H1 (cell line): Measurements from ENCODE around the gene AHCY. TPM values are rescaled to one million over a fixed set of nuclear protein-coding genes. Genes with fewer than 3 reads are reported as not detected.

Experiments
- CTCF ChIA-PET: fragments of 300-600 bp; sonication (Branson Sonifier 250); formaldehyde crosslinking; loops from one replicate; lab custom pipeline; 2021; ENCODE audit not compliant: partially characterized antibody; lab: Charles Lee
- POLR2A ChIA-PET: fragments of 300-600 bp; sonication (Branson Sonifier 250); formaldehyde crosslinking; loops from one replicate; lab custom pipeline; 2021; ENCODE audit warnings: inconsistent platforms; ENCODE audit not compliant: partially characterized antibody; lab: Charles Lee
- DNase-seq, 2 experiments: peaks; one replicate each; pipeline versions ENCODE4 v3.0.0 to v3.0.0-alpha.2; 2010 to 2022; ENCODE audit warnings: low spot score in 2 of 2, low read depth in 1 of 2, mixed read lengths in 1 of 2
- FAIRE-seq: peaks from 2 replicates; lab custom pipeline; 2011; peaks lifted over from hg19 to GRCh38; lab: Jason Lieb, UNC
- H2AFZ ChIP-seq: 2 replicates; pipeline ENCODE4 v1.8.1; 2012; ENCODE audit warnings: low read length, inconsistent platforms
- H2AK5ac ChIP-seq: 2 replicates; pipeline ENCODE4 v1.6.1; 2013; ENCODE audit warnings: low read depth, low read length
- H2BK120ac ChIP-seq: replicated peaks from 2 replicates; pipeline ENCODE3; 2013; ENCODE audit warnings: low read depth, low read length, inconsistent platforms
- H2BK12ac ChIP-seq: 2 replicates; pipeline ENCODE4 v1.6.1; 2013; ENCODE audit warnings: low read depth, low read length
- H2BK15ac ChIP-seq: 2 replicates; pipeline ENCODE4 v1.6.1; 2013; ENCODE audit warnings: low read length
- H2BK20ac ChIP-seq: 2 replicates; pipeline ENCODE4 v1.6.1; 2013; ENCODE audit warnings: low read length
- H2BK5ac ChIP-seq: 2 replicates; pipeline ENCODE4 v1.6.1; 2013; ENCODE audit warnings: low read depth, low read length
- H3K14ac ChIP-seq: 2 replicates; pipeline ENCODE4 v1.6.1; 2013; ENCODE audit warnings: inconsistent platforms; ENCODE audit not compliant: insufficient read length
- H3K18ac ChIP-seq: 2 replicates; pipeline ENCODE4 v1.6.1; 2013; ENCODE audit warnings: low read length; ENCODE audit errors: extremely low read depth
- H3K23ac ChIP-seq: 2 replicates; pipeline ENCODE4 v1.6.1; 2013; ENCODE audit warnings: inconsistent platforms; ENCODE audit not compliant: insufficient read length
- H3K23me2 ChIP-seq: 2 replicates; pipeline ENCODE4 v1.6.1; 2013; ENCODE audit warnings: low read depth, low read length
- H3K27ac ChIP-seq: 2 replicates; pipeline ENCODE4 v1.6.1; 2011; ENCODE audit warnings: low read depth, low read length, inconsistent platforms
- H3K27me3 ChIP-seq, 4 experiments: replicated peaks in 1 of 4; 1 replicate in 1 of 4; 2 replicates in 3 of 4; pipeline versions ENCODE4 v1.6.1 to v1.8.1; 2011 to 2013; ENCODE audit warnings: low read length in 3 of 4, mild to moderate bottlenecking in 3 of 4, inconsistent platforms in 2 of 4, mixed read lengths in 2 of 4, moderate library complexity in 1 of 4; ENCODE audit not compliant: control insufficient read depth in 3 of 4, insufficient read depth in 3 of 4; ENCODE audit errors: extremely low read depth in 1 of 4
- H3K36me3 ChIP-seq, 4 experiments: 2 replicates each; pipeline versions ENCODE4 v1.6.1 to v1.8.1; 2011 to 2013; ENCODE audit warnings: mild to moderate bottlenecking in 4 of 4, low read length in 3 of 4, moderate library complexity in 2 of 4, control low read depth in 1 of 4, inconsistent platforms in 1 of 4; ENCODE audit not compliant: insufficient read depth in 4 of 4, control insufficient read depth in 2 of 4
- H3K4ac ChIP-seq: replicated peaks from 2 replicates; pipeline ENCODE3; 2013; ENCODE audit warnings: low read length, low read depth, mixed read lengths, inconsistent platforms; ENCODE audit not compliant: insufficient read length
- H3K4me1 ChIP-seq, 4 experiments: replicated peaks in 1 of 4; 1 replicate in 1 of 4; 2 replicates in 3 of 4; pipeline versions ENCODE4 v1.6.1 to v1.8.1; 2011 to 2013; ENCODE audit warnings: low read length in 3 of 4, inconsistent platforms in 2 of 4, mixed read lengths in 1 of 4; ENCODE audit not compliant: insufficient read depth in 4 of 4, control insufficient read depth in 3 of 4
- H3K4me2 ChIP-seq, 2 experiments: 2 replicates each; pipeline versions ENCODE4 v1.6.1 to v1.8.1; 2011 to 2013; ENCODE audit warnings: low read depth in 2 of 2, low read length in 2 of 2, control low read depth in 1 of 2, inconsistent platforms in 1 of 2, mild to moderate bottlenecking in 1 of 2; ENCODE audit not compliant: insufficient read depth in 1 of 2
- H3K4me3 ChIP-seq, 4 experiments: fragments of 200-600, 300-600 bp in 1 of 4; sonication (generic), shearing (Covaris generic), sonication (Bioruptor Twin) in 1 of 4; 2 replicates each; pipeline versions ENCODE4 v1.5.1 to v1.8.1; 2011 to 2016; ENCODE audit warnings: low read length in 4 of 4, low read depth in 3 of 4, control low read depth in 2 of 4, inconsistent platforms in 2 of 4, mild to moderate bottlenecking in 2 of 4, mixed read lengths in 1 of 4, moderate library complexity in 1 of 4; ENCODE audit not compliant: insufficient read depth in 2 of 4; ENCODE audit errors: extremely low read depth in 1 of 4
- H3K56ac ChIP-seq: replicated peaks from 2 replicates; pipeline ENCODE3; 2013; ENCODE audit warnings: low read depth, mild to moderate bottlenecking, mixed read lengths, low read length, inconsistent platforms; ENCODE audit not compliant: insufficient read length
- H3K79me1 ChIP-seq: 2 replicates; pipeline ENCODE4 v1.6.1; 2013; ENCODE audit warnings: low read depth, low read length, control low read depth
- H3K79me2 ChIP-seq, 2 experiments: 2 replicates each; pipeline versions ENCODE4 v1.6.1 to v1.8.1; 2012 to 2013; ENCODE audit warnings: low read length in 2 of 2, mild to moderate bottlenecking in 2 of 2, inconsistent platforms in 1 of 2; ENCODE audit not compliant: insufficient read depth in 2 of 2, control insufficient read depth in 1 of 2
- H3K9ac ChIP-seq, 4 experiments: replicated peaks in 1 of 4; 1 replicate in 1 of 4; 2 replicates in 3 of 4; pipeline versions ENCODE4 v1.6.1 to v1.8.1; 2011 to 2013; ENCODE audit warnings: low read depth in 3 of 4, low read length in 3 of 4, control low read depth in 2 of 4, mild to moderate bottlenecking in 2 of 4, moderate library complexity in 2 of 4, inconsistent platforms in 1 of 4; ENCODE audit errors: extremely low read depth in 1 of 4
- H3K9me3 ChIP-seq, 2 experiments: 2 replicates each; pipeline versions ENCODE4 v1.6.1 to v1.8.1; 2012 to 2013; ENCODE audit warnings: mild to moderate bottlenecking in 2 of 2, moderate library complexity in 2 of 2, control low read depth in 1 of 2, inconsistent platforms in 1 of 2, low read depth in 1 of 2, low read length in 1 of 2, mixed read lengths in 1 of 2; ENCODE audit not compliant: insufficient read depth in 2 of 2
- H4K20me1 ChIP-seq, 2 experiments: replicated peaks in 1 of 2; 2 replicates each; pipeline versions ENCODE3 to v1.8.1; 2011 to 2013; ENCODE audit warnings: inconsistent platforms in 2 of 2, low read length in 2 of 2, mild to moderate bottlenecking in 1 of 2; ENCODE audit not compliant: insufficient read depth in 2 of 2, control insufficient read depth in 1 of 2
- H4K5ac ChIP-seq: 2 replicates; pipeline ENCODE4 v1.6.1; 2013; ENCODE audit warnings: low read length, low read depth, mixed read lengths, inconsistent platforms; ENCODE audit not compliant: insufficient read length
- H4K8ac ChIP-seq: 2 replicates; pipeline ENCODE4 v1.8.0; 2013; ENCODE audit warnings: mild to moderate bottlenecking, moderate library complexity, low read length, inconsistent platforms; ENCODE audit not compliant: insufficient read depth; ENCODE audit errors: extremely low read depth
- H4K91ac ChIP-seq: replicated peaks from 2 replicates; pipeline ENCODE3; 2013; ENCODE audit warnings: low read length, mixed read lengths, inconsistent platforms; ENCODE audit not compliant: insufficient read length
- CBX5 ChIP-seq: fragments of 300-800, 300-1000 bp; sonication (generic); IDR thresholded peaks from 2 replicates; pipeline ENCODE4 v1.7.1; 2016; ENCODE audit warnings: antibody characterized with exemption, low read length, low read depth
- CEBPB ChIP-seq: IDR thresholded peaks from 2 replicates; pipeline ENCODE4 v1.6.1; 2012; ENCODE audit warnings: low read depth, low read length
- HDAC6 ChIP-seq: IDR thresholded peaks from one replicate; pipeline ENCODE4 v1.7.1; 2012; ENCODE audit warnings: low read depth, mild to moderate bottlenecking, inconsistent platforms, low read length, moderate library complexity
- JUND ChIP-seq: IDR thresholded peaks from 2 replicates; pipeline ENCODE4 v1.6.1; 2011; ENCODE audit warnings: mild to moderate bottlenecking, improper control_type of control experiment, low read length
- KDM1A ChIP-seq: fragments of 200-600, 300-600 bp; sonication (generic); IDR thresholded peaks from 2 replicates; pipeline ENCODE4 v1.7.1; 2016; ENCODE audit warnings: mild to moderate bottlenecking, low read length, borderline replicate concordance
- KDM5A ChIP-seq: fragments of 200-600 bp; IDR thresholded peaks from 2 replicates; pipeline ENCODE4 v1.7.1; 2012; ENCODE audit warnings: mild to moderate bottlenecking, low read length, inconsistent platforms, mixed read lengths
- NRF1 ChIP-seq: IDR thresholded peaks from 2 replicates; pipeline ENCODE4 v1.6.1; 2011; ENCODE audit warnings: mild to moderate bottlenecking, low read depth, low read length, improper control_type of control experiment
- POLR2AphosphoS5 ChIP-seq: IDR thresholded peaks from 2 replicates; pipeline ENCODE4 v1.6.1; 2011; ENCODE audit warnings: low read depth, low read length
- RAD21 ChIP-seq, 2 experiments: IDR thresholded peaks in 1 of 2; conservative IDR thresholded peaks in 1 of 2; 2 replicates each; pipeline ENCODE4 v1.6.1; 2011; ENCODE audit warnings: low read depth in 2 of 2, low read length in 2 of 2, improper control_type of control experiment in 1 of 2, inconsistent platforms in 1 of 2, mild to moderate bottlenecking in 1 of 2, moderate library complexity in 1 of 2
- SIRT6 ChIP-seq: IDR thresholded peaks from one replicate; pipeline ENCODE4 v1.7.1; 2012; ENCODE audit warnings: low read length, inconsistent platforms
- SIX5 ChIP-seq: IDR thresholded peaks from 2 replicates; pipeline ENCODE4 v1.6.1; 2011; ENCODE audit warnings: mild to moderate bottlenecking, low read depth, low read length
- SP1 ChIP-seq: IDR thresholded peaks from 2 replicates; pipeline ENCODE4 v1.6.1; 2011; ENCODE audit warnings: low read depth, low read length
- SUZ12 ChIP-seq: fragments of 200-600 bp; sonication (generic); IDR thresholded peaks from 2 replicates; pipeline ENCODE4 v1.6.1; 2012; ENCODE audit warnings: mild to moderate bottlenecking, inconsistent platforms, low read length, moderate library complexity, mixed read lengths
- TAF7 ChIP-seq: optimal IDR thresholded peaks from 2 replicates; pipeline ENCODE3; 2011; ENCODE audit warnings: low read depth, mild to moderate bottlenecking, inconsistent platforms, low read length, moderate library complexity, borderline replicate concordance
- ZNF274 ChIP-seq: IDR thresholded peaks from 2 replicates; pipeline ENCODE4 v1.7.0; 2012; ENCODE audit warnings: low read length, borderline replicate concordance; ENCODE audit errors: extremely low read depth
- WGBS, 2 experiments: shearing (Covaris generic) in 1 of 2; methylation state at CpG; one replicate each; pipeline versions ENCODE4 v1.1.6 to v1.1.7; 2013 to 2015; ENCODE audit warnings: low lambda C conversion rate in 2 of 2, mixed read lengths in 2 of 2, inconsistent platforms in 1 of 2, low coverage in 1 of 2, missing lambda C conversion rate in 1 of 2; ENCODE audit not compliant: insufficient replicate concordance in 2 of 2, insufficient coverage in 1 of 2, insufficient read length in 1 of 2; ENCODE audit errors: extremely low coverage in 1 of 2, missing lambda C conversion rate in 1 of 2; 5-methylcytosine and 5-hydroxymethylcytosine counted together
- polyA plus RNA-seq, 7 experiments: library from polyadenylated mRNA; depleted of rRNA in 3 of 7; stranded (reverse) in 5 of 7; unstranded in 2 of 7; fragments of >200 nt in 5 of 7; fragments of 200-250 nt in 2 of 7; gene quantifications; 1 replicate in 5 of 7; 2 replicates in 1 of 7; 4 replicates in 1 of 7; pipeline versions ENCODE4 v1.2.1 to v1.2.3, GENCODE V29; 2011 to 2013; ENCODE audit warnings: missing spikeins in 2 of 7, mixed read lengths in 2 of 7
- total RNA-seq: library from RNA; stranded (reverse); fragmentation: NEBNext Ultra II Directional; extraction: Animal tissue kit (Norgen Biotek cat#: 25700); gene quantifications from 2 replicates; pipeline ENCODE4 v1.2.1, GENCODE V29; 2021

AHCY gene
- total and polyA plus RNA-seq, 2 of the 8 experiments (the other 6 are each of a cell fraction or from before 2014, with no cell fraction given), result 404 to 638 TPM

- Histone ChIP-seq H2BK120ac (no peak overlapping the region), H3K56ac (no peak overlapping the region), H3K36me3 (peaks cover 45 to 89% (median 73%) of the 10 kb centered on the region in 4 experiments), H2BK5ac (no peak overlapping the region), H3K27me3 (no peaks in the 10 kb centered on the region), H4K20me1 (peaks cover 8 to 14% of the 10 kb centered on the region in 2 experiments), H3K9me3 (no peaks in the 10 kb centered on the region), H3K4me2 (no peak overlapping the region), H3K23me2 (no peaks in the 10 kb centered on the region), H3K79me2 (no peaks in the 10 kb centered on the region), H3K79me1 (peaks cover 3% of the 10 kb centered on the region; the same call in 1 of the 2 replicates), H4K8ac (no peak overlapping the region), H3K9ac (no peak overlapping the region), H2AFZ (no peak overlapping the region), H3K18ac (no peak overlapping the region), H2AK5ac (no peak overlapping the region), H2BK12ac (no peak overlapping the region), H3K4ac (no peak overlapping the region), H3K4me3 (no peak overlapping the region), H2BK20ac (no peak overlapping the region), H3K27ac (no peak overlapping the region), H3K23ac (no peak overlapping the region), H4K91ac (no peak overlapping the region), H2BK15ac (no peak overlapping the region), H3K14ac (no peak overlapping the region), H3K4me1 (no peaks in the 10 kb centered on the region), H4K5ac (no peak overlapping the region)
- DNase-seq (no peak), FAIRE-seq (no peak)
- CTCF ChIA-PET, result interaction anchor here (1.0 kb wide), 1 partner anchor 16 kb away, joined by 3 read pairs; no protein-coding TSS in a partner anchor
- 92% methylated on average over 1 of the region's 1 CpG; no CpG with 5 or more reads in 1 of the 2 experiments for WGBS, 2 experiments
- POLR2A ChIA-PET, result interaction anchor here (1.0 to 1.2 kb wide), 2 partner anchors 10 to 14 kb away, joined by 3 read pairs; no protein-coding TSS in a partner anchor
- TF ChIP-seq SUZ12 (no peak), SIX5 (no peak), JUND (no peak), HDAC6 (no peak), KDM1A (no peak), SIRT6 (no peak), TAF7 (no peak), SP1 (no peak), ZNF274 (no peak), KDM5A (no peak), RAD21 (IDR thresholded peaks at IDR 0.05 in 1 of 2, conservative IDR thresholded peaks at IDR 0.05 in 1 of 2; ENCODE audit: low read depth in 2 of 2, low read length in 2 of 2) (no peak), CBX5 (no peak), POLR2AphosphoS5 (no peak), CEBPB (no peak), NRF1 (no peak)
These were observed 19.3 kb downstream of the AHCY start for GRCh38 chr20:34283844-34284243.
